Measurements from ENCODE around the gene MPO. TPM values are rescaled to one million over a fixed set of nuclear protein-coding genes. Genes with fewer than 3 reads are reported as not detected.

MPO gene
- total and polyA plus RNA-seq, 2 donors (not counting 3 experiments of a cell fraction or from before 2014, with no cell fraction given): not detected

- CTCF ChIA-PET: interaction anchor here (1.2 to 3.3 kb wide), 3 partner anchors 8 to 21 kb away, joined by 3 to 12 read pairs (median 4); partner anchors contain the start of gene LPO
Observed at GRCh38 chr17:58228679-58229078, 52.1 kb downstream of the MPO start.

More at GRCh38 chr17:58228679-58229078, 52.1 kb downstream of the MPO start:
- H2AFZ ChIP-seq (ENCODE audit: low read depth, low read length): no peak overlapping the region
- H3K27me3 ChIP-seq (ENCODE audit: control insufficient read depth in 2 of 2, insufficient read depth in 2 of 2, low read length in 2 of 2): peaks cover 3 to 14% of the 10 kb centered on the region in 2 experiments
- no peaks in the 10 kb centered on the region for H3K79me2 ChIP-seq (ENCODE audit: control insufficient read depth, insufficient read depth, low read length)
- no peak for FAIRE-seq
- no peak overlapping the region for H3K27ac ChIP-seq (ENCODE audit: insufficient read depth, low read depth, low read length)
- no peak overlapping the region for H3K4me3 ChIP-seq (replicated peaks in 1 of 3; ENCODE audit: insufficient read depth in 1 of 3, low read depth in 1 of 3, low read length in 3 of 3)
- no peak for TF ChIP-seq GATA2 (IDR thresholded peaks at IDR 0.05; ENCODE audit: insufficient read depth, insufficient read length, low read depth, low read length)
- TF ChIP-seq MAX (IDR thresholded peaks at IDR 0.05; ENCODE audit: insufficient read depth, insufficient read length): no peak
- TF ChIP-seq FOS (IDR thresholded peaks at IDR 0.05; ENCODE audit: borderline replicate concordance, insufficient read depth, low read length): no peak
- TF ChIP-seq CTCF (IDR thresholded peaks at IDR 0.05; ENCODE audit: extremely low read depth in 1 of 2, insufficient read depth in 1 of 2, low read depth in 1 of 2, low read length in 2 of 2): no peak
- no peak for TF ChIP-seq EZH2 (IDR thresholded peaks at IDR 0.05; ENCODE audit: borderline replicate concordance, low read depth, low read length, severe bottlenecking)
- TF ChIP-seq MYC (IDR thresholded peaks at IDR 0.05; ENCODE audit: low read depth, low read length): no peak
- TF ChIP-seq POLR2A (IDR thresholded peaks at IDR 0.05; ENCODE audit: low read depth, low read length): no peak
- no peak for TF ChIP-seq JUN (IDR thresholded peaks at IDR 0.05; ENCODE audit: borderline replicate concordance, insufficient read depth, insufficient read length, low read depth)
- TF ChIP-seq POLR2AphosphoS5 (IDR thresholded peaks at IDR 0.05; ENCODE audit: insufficient read depth, low read depth, low read length): no peak
- intact Hi-C loops (cut with micrococcal nuclease) (no loop called here), dilution Hi-C loops (cut with MboI; ENCODE audit: extremely low pct_ligation_motif_present, low sequenced_read_pairs) (no loop called here)
- DNase-seq (ENCODE audit: low read depth, low spot score): no peak
- H3K4me2 ChIP-seq (ENCODE audit: insufficient read depth, low read length): no peak overlapping the region
- BruUV-seq (replicated peaks): no TSS peak
- H3K36me3 ChIP-seq (ENCODE audit: control insufficient read depth in 2 of 2, extremely low read depth in 1 of 2, insufficient read depth in 2 of 2, low read length in 2 of 2): no peaks in the 10 kb centered on the region
- peaks cover 3% of the 10 kb centered on the region for H3K4me1 ChIP-seq (ENCODE audit: control insufficient read depth, extremely low read depth, insufficient read depth, low read length)
- no peaks in the 10 kb centered on the region for H3K9me3 ChIP-seq (replicated peaks; ENCODE audit: control insufficient read depth, insufficient read depth, low read length)
- H4K20me1 ChIP-seq (replicated peaks; ENCODE audit: control insufficient read depth, extremely low read depth, insufficient read depth, low read length): no peaks in the 10 kb centered on the region
- no peaks in the 10 kb centered on the region for H3K9me1 ChIP-seq (replicated peaks; ENCODE audit: control insufficient read depth, extremely low read depth, insufficient read depth, low read length)
- no peak overlapping the region for H3K9ac ChIP-seq (replicated peaks; ENCODE audit: extremely low read depth, insufficient read depth, low read length)
- POLR2A ChIA-PET: no interaction called here

All from endothelial cell of umbilical vein (primary cell).